Right cardiac atrium (tissue), 5 donors: ENCODE results near the gene CDCP1. TPM values are rescaled to one million over a fixed set of nuclear protein-coding genes. Genes with fewer than 3 reads are reported as not detected.
A peak's percentile ranks its signal among the peaks of the same experiment; 100 is the strongest.

Experiments used
- ATAC-seq, 2 donors: fragments of 200-7000 bp; cut with Tn5 transposase; one replicate each; pipeline versions ENCODE4 v1.8.0 to v1.9.1; 2020; ENCODE audit warnings: moderate library complexity in 2 of 2, mild to moderate bottlenecking in 1 of 2
- DNase-seq, 3 donors: peaks; one replicate each; pipeline ENCODE4 v3.0.0-alpha.2; 2020
- H3K27ac ChIP-seq: one replicate; pipeline ENCODE4 v1.5.1; 2013; ENCODE audit warnings: mild to moderate bottlenecking, low read length, control low read depth, moderate library complexity
- H3K27me3 ChIP-seq: one replicate; pipeline ENCODE4 v1.6.1; 2013; ENCODE audit not compliant: control insufficient read depth, insufficient read depth
- H3K4me1 ChIP-seq: one replicate; pipeline ENCODE4 v1.6.1; 2013; ENCODE audit warnings: low read length; ENCODE audit not compliant: control insufficient read depth, insufficient read depth
- H3K4me3 ChIP-seq: one replicate; pipeline ENCODE4 v1.5.1; 2013; ENCODE audit warnings: low read length, control low read depth
- H3K9me3 ChIP-seq: one replicate; pipeline ENCODE4 v1.6.1; 2013; ENCODE audit warnings: low read length; ENCODE audit not compliant: control insufficient read depth
- WGBS: extraction: QIAGEN DNeasy Blood & Tissue Kit; methylation state at CpG from one replicate; pipeline ENCODE4 v1.1.7; 2013; 5-methylcytosine and 5-hydroxymethylcytosine counted together
- intact Hi-C, 4 donors: fragments of 100-400 bp; cut with DNase I; formaldehyde crosslinking; loops; one replicate each; pipeline versions ENCODE4 v1.11.0 to v1.14.0; 2022 to 2023
- polyA plus RNA-seq: library from polyadenylated mRNA; stranded (reverse); fragments of 200-250 nt; gene quantifications from one replicate; pipeline ENCODE4 v1.2.3, GENCODE V29; 2013
- total RNA-seq, 4 donors: library from RNA; stranded (reverse); fragmentation: NEBNext Ultra II Directional; extraction: Animal tissue kit (Norgen Biotek cat#: 25700); gene quantifications; one replicate each; pipeline ENCODE4 v1.2.1, GENCODE V29; 2021
- donor health status: healthy with polysubstance abuse.
- donor health status: DM: no; HTN: yes; CAD: no.
- donor health status: DM: no; HTN: no; CAD: no.
- donor health status: DM: no; HTN: yes; CAD: no; lungs with severe emphysema.
- donor health status: DM: yes; HTN: yes; CAD: no.

CDCP1 gene
- total and polyA plus RNA-seq, 5 donors = 0.09 to 0.72 (median 0.46) TPM

DNA sequence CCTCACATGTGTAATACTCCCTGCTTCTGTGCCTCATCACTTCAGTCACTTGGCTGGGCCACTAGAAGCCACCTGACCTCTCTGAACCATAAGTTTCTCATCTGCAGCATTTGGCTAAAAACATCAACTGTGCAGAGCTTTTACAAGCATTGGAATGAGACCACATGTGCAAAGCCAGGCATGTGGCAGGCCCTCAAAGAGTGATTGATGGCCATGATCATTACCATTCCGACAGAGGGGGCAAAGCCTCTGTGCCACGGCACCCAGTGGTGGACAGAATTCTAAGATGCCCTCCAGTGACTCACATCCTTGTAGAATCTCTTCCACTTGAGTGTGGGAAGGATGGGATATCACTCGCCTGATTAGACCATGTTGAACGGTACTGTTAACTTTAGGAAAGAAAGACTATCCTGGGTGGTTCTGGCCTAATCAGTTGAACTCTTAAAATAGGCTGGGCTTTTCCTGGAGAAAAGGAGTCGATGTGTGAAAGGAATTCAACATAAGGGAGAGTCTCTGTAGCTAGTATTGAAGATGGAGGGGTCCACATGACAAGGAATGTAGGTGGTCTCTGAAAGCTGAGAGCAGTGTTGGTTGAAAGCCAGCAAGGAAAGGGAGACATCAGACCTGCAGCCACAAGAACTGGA lies 13.5 kb downstream of the CDCP1 start:
- Histone ChIP-seq H3K9me3 (no peaks in the 10 kb centered on the region), H3K4me1 (no peaks in the 10 kb centered on the region), H3K27ac (no peak overlapping the region), H3K4me3 (no peak overlapping the region), H3K27me3 (no peaks in the 10 kb centered on the region)
- 77% methylated on average over 5 of the region's 5 CpGs for WGBS
- no peak for ATAC-seq
- DNase-seq = no peak
- intact Hi-C loops = no loop called here

DNA sequence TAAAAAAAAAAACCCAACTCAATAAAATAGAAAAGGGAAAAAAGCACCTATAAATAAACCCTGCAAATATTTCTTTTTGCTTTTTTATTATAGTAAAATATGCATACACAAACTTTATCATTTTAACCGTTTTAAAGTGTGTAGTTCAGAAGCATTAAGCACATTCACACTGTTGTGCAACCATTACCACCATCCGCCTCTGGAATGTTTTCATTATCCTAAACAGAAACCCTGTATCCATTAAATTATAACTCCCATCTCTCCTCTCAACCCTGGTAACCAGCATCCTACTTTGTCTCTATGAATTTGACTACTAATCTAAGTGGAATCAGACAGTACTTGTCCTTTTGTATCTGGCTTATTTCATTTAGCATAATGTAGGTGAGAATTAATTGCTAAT lies 15.0 kb downstream of the CDCP1 start:
- no peak for DNase-seq
- intact Hi-C loops = no loop called here
- H3K4me3 ChIP-seq = no peak overlapping the region
- no peak overlapping the region for H3K27ac ChIP-seq
- no peaks in the 10 kb centered on the region for H3K4me1 ChIP-seq
- WGBS = 74% methylated on average over 2 of the region's 2 CpGs
- no peaks in the 10 kb centered on the region for H3K9me3 ChIP-seq
- no peaks in the 10 kb centered on the region for H3K27me3 ChIP-seq
- no peak for ATAC-seq

DNA sequence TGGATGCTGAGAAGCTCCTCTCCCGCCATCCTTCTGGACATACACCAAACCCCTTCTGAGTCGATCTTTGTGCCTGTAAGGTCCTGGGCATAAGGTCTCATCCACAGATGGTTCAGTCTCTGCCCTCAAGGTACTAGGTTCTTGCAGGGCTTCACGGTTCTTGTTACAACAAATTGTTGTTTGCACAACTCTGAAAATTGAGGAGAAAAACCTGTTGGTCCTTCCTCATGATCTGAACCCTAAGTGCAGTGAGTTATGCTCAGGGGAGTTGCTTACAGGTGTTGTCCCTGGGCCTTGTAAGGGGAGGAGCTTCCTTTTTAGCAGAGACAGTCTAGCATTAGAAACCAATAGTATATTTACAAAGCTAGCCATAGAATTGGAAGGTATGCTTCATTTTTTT lies 15.7 kb downstream of the CDCP1 start:
- no peak overlapping the region for H3K27ac ChIP-seq
- 89% methylated on average over 3 of the region's 3 CpGs for WGBS

DNA sequence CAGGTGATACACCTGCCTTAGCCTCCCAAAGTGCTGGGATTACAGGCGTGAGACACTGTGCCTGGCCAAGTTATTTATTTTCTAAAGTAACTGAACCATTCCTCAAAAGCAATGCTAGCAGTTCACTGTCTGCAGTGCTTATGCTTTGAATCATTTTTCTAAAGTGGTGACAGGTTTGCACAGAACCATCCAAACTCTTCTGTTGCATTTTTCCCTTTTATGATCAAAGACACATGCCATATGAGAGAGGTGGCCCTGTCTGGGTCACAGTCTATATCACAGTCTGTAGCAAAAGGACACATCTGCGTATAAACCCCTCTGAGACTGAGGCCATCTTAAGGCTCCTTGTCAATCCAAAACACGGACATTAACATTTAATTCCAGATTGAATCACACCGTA lies 17.2 kb downstream of the CDCP1 start:
- Histone ChIP-seq H3K4me1 (no peaks in the 10 kb centered on the region), H3K4me3 (no peak overlapping the region), H3K9me3 (no peaks in the 10 kb centered on the region), H3K27ac (no peak overlapping the region), H3K27me3 (no peaks in the 10 kb centered on the region)
- no peak for DNase-seq
- ATAC-seq = no peak
- 79% methylated on average over 4 of the region's 4 CpGs for WGBS
- intact Hi-C loops = no loop called here

More for the DNA sequence above, 15.7 kb downstream of the CDCP1 start:
- no peaks in the 10 kb centered on the region for H3K27me3 ChIP-seq
- no peaks in the 10 kb centered on the region for H3K9me3 ChIP-seq
- DNase-seq (no peak), ATAC-seq (no peak)
- intact Hi-C loops = no loop called here
- H3K4me1 ChIP-seq = no peaks in the 10 kb centered on the region
- no peak overlapping the region for H3K4me3 ChIP-seq

DNA sequence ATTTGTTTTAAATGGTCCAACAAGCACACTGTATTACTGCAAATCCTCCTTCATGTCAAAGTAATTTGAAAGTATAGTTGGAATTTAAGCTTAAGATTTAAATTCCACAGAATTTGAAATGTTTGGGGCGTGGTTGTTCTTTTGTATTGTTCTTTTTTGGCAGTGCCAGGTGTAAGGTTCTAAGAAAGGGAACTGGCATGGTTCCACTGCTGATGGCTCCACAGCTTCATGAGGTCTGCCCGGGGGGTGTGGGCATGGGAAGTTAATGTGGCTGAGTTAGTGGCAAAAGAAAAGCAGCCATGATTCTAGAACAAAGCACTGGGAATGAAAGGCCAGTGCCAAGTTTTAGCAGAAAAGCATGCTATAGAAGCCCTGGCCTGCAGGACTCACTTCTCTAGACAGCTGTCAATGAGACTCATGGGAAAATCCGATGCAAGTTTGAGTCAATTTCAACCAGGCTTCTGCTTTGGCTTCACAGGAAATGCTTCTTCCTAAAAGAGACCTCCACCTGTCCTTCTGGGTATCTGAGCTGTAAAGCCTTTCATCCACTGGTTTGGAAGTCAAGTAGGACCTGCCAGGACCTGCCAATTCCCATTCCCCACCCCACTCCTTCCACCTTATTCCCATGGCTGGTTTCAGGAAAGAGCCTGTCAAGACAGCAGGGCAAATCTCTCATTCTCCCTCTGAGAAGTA lies 18.9 kb downstream of the CDCP1 start:
- WGBS = 78% methylated on average over 3 of the region's 3 CpGs
- intact Hi-C loops = no loop called here
- no peak overlapping the region for H3K27ac ChIP-seq
- no peak for DNase-seq
- ATAC-seq = no peak
- H3K9me3 ChIP-seq = no peaks in the 10 kb centered on the region
- H3K4me3 ChIP-seq = no peak overlapping the region
- H3K27me3 ChIP-seq = no peaks in the 10 kb centered on the region
- no peaks in the 10 kb centered on the region for H3K4me1 ChIP-seq

DNA sequence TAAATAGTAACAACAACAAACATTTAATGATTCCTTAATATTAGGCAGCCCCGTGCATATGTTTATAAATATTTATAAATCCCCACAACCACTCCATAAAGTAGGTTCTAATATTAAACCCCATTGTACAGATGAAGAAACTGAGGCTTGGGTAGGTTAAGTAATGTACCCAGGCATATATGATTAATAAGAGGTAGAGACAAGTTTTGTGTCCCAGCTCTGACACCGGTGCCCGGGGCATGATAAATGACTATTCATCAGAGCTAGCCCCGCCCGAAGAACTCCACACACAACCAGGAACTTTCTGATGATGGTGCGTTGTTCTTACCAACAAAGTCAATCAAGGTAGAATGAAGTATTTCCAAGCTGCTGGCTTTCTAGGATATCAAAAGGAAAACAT lies 19.4 kb downstream of the CDCP1 start:
- 93% methylated on average over 6 of the region's 6 CpGs for WGBS
- ATAC-seq = no peak
- no peaks in the 10 kb centered on the region for H3K9me3 ChIP-seq
- DNase-seq = no peak
- H3K27me3 ChIP-seq = no peaks in the 10 kb centered on the region
- no peaks in the 10 kb centered on the region for H3K4me1 ChIP-seq
- no peak overlapping the region for H3K27ac ChIP-seq
- H3K4me3 ChIP-seq = no peak overlapping the region
- intact Hi-C loops = no loop called here

DNA sequence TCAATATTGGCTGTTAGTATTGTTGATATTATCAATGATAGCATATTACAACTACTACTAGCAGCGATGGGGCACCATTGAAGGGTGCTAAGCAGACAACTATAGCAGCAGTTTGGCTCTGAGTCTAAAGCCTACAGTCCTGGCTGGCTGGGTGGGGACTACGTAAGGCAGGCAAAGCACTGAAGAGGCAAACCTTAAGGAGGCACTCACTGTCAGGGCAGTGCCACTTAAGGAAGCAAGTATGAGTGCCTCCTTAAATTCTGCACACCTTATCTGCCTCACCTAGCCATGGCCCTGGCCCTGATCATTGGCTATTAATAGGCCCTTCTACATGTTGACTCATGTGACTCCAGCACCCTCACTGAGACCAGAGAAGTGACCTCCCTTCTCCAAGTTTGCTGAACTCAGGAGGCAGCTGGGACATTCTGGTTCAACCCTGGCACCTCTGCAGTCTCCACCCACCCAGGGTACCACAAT lies 20.6 kb downstream of the CDCP1 start:
- Histone ChIP-seq H3K9me3 (no peaks in the 10 kb centered on the region), H3K4me3 (no peak overlapping the region), H3K27ac (no peak overlapping the region), H3K27me3 (no peaks in the 10 kb centered on the region), H3K4me1 (no peaks in the 10 kb centered on the region)
- intact Hi-C loops = no loop called here
- ATAC-seq (peak in 1 of 2 donors; percentile 50), DNase-seq (no peak)
- 69% methylated on average over 2 of the region's 2 CpGs for whole genome bisulfite sequencing

DNA sequence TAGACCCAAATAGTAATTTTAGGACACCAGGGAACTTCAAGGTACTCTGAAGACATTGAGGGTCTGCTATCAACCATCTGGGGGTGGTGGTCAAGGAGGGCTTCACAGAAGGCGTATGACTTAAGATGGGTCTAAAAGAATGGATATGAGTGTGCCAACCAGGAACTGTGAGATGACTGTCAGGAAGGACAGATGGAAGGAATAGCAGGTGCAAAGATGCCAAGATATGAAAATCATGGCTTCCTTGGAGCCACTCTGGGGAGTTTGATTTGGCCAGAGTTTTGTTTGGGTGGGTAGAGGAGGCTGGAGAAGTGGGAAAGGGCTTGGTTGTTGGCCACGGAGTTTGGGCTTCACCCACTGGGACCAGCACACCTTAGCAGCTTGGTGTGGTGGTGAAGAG lies 21.2 kb downstream of the CDCP1 start:
- ATAC-seq (no peak), DNase-seq (no peak)
- H3K9me3 ChIP-seq = no peaks in the 10 kb centered on the region
- intact Hi-C loops = no loop called here
- H3K27ac ChIP-seq = no peak overlapping the region
- H3K4me3 ChIP-seq = no peak overlapping the region
- 46% methylated on average over 2 of the region's 2 CpGs for WGBS
- no peaks in the 10 kb centered on the region for H3K27me3 ChIP-seq
- H3K4me1 ChIP-seq = no peaks in the 10 kb centered on the region

DNA sequence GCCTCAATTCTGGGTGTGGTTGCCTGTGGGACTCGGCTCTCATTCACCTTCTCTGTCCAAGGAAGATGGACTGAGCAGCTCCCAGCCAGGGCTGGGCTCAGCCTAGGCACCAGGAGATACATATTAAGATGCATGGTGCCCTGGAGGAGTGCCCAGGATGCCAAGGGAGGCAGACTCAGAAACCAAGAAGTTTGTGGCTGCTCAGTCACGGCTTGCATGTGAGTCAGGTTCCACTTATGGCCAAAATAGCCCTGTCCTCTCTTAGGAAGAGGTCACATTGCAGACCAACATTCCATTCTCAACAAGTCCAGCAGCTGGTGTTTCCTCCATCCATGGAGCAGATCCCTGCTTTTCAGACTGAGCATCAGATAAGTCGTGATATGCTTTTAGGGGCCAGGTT lies 21.8 kb downstream of the CDCP1 start:
- no peaks in the 10 kb centered on the region for H3K4me1 ChIP-seq
- no peak for ATAC-seq
- no peaks in the 10 kb centered on the region for H3K9me3 ChIP-seq
- WGBS = 69% methylated on average over 3 of the region's 3 CpGs
- DNase-seq = no peak
- no peak overlapping the region for H3K4me3 ChIP-seq
- intact Hi-C loops = no loop called here
- no peak overlapping the region for H3K27ac ChIP-seq
- no peaks in the 10 kb centered on the region for H3K27me3 ChIP-seq

DNA sequence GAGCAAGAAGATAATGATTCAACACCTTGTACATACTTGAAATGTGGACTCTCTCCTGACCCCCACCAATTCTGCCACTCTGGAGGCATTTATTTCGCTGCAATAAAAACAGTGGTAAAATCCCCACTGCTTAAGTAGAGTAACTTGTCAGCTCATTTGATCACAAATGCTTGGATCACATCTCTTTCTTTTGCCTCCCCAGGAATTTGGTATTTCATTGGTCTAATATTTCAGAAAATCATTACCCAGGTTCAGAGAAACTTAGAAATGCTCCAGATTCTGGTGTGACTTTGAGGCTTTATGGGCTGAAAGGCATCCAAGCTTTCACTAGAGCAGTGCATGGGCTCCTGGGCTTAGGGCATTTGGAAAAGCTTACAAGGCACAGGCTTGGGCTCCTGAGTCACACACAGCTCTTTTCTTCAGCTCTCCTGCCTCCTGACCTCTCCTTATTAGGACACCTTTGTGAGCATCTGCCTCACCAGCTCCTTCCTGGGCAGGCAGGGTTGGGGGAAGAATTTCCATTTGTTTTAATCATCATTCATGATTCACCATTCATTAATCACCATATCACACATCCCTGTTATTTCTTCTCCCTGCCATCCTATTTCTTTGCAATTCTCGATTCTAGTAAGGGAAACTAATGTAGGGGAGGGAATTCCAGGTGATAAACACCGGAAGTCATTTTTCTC lies 22.5 kb downstream of the CDCP1 start:
- H3K4me1 ChIP-seq = no peaks in the 10 kb centered on the region
- no peak overlapping the region for H3K27ac ChIP-seq
- 78% methylated on average over 3 of the region's 3 CpGs for WGBS
- no peaks in the 10 kb centered on the region for H3K9me3 ChIP-seq
- ATAC-seq (no peak), DNase-seq (no peak)
- intact Hi-C loops = no loop called here
- H3K4me3 ChIP-seq = no peak overlapping the region
- H3K27me3 ChIP-seq = no peaks in the 10 kb centered on the region

DNA sequence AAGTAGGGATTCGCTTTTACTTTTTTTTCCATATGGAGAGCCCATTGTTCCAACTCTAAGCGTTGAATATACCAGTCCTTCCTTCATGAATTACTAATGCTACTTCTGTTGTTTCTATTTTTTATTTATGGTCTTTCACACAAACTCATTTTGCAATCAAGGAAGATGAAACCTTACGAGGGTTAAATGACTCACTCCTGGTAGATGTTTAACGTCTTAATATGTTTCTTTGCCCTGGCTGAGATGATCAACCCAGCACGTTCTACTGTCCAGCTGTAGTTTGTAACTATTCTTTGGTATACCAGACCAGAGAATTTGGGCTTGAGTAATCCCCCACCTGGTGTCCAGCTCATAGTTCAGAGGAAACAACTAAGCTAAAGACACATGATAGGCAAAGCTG lies 23.1 kb downstream of the CDCP1 start:
- intact Hi-C loops = no loop called here
- WGBS = 71% methylated on average over 5 of the region's 5 CpGs
- H3K4me1 ChIP-seq = no peaks in the 10 kb centered on the region

More for the DNA sequence above, 23.1 kb downstream of the CDCP1 start:
- DNase-seq = no peak
- H3K27me3 ChIP-seq = no peaks in the 10 kb centered on the region
- H3K9me3 ChIP-seq = no peaks in the 10 kb centered on the region
- no peak overlapping the region for H3K4me3 ChIP-seq
- ATAC-seq = no peak
- no peak overlapping the region for H3K27ac ChIP-seq
